VCaP (cell line): Measurements from ENCODE around the gene ADAD1.
A peak's percentile ranks its signal among the peaks of the same experiment; 100 is the strongest.

Experiments
- H3K27ac ChIP-seq: fragments of 450-650 bp; 2 replicates; pipeline ENCODE4 v1.5.1; 2017
- TF ChIP-seq, protein P1 (sequence below): fragments of 450-650 bp; conservative IDR thresholded peaks from 2 replicates; pipeline ENCODE4 v1.5.1; 2017; ENCODE audit warnings: mild to moderate bottlenecking, moderate library complexity

Gene ADAD1

DNA sequence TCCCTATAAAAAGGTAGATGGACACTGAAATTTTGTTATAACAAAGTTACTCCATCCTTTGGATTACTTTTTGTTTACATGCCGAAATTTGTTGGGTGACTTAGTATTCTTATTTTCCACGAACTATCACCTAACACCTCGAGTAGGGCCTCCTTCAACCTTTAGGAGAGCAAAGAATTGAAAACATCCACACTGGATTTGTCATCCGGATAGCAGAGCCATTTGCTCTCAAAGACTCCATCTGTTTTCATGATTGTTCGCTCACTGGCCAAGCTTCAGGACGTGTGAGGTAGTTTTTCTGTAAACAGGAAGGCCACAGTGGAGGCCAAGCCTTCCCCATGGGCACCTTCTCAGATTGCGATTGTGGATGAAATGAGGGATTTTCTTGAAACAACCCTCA, at the start of gene ADAD1:
ADAD1 (plus strand) TSS at position 301 of the 400 bp plus-strand sequence. CDS start 1,059 bp downstream, outside the sequence.
- TF ChIP-seq, protein P1, sequence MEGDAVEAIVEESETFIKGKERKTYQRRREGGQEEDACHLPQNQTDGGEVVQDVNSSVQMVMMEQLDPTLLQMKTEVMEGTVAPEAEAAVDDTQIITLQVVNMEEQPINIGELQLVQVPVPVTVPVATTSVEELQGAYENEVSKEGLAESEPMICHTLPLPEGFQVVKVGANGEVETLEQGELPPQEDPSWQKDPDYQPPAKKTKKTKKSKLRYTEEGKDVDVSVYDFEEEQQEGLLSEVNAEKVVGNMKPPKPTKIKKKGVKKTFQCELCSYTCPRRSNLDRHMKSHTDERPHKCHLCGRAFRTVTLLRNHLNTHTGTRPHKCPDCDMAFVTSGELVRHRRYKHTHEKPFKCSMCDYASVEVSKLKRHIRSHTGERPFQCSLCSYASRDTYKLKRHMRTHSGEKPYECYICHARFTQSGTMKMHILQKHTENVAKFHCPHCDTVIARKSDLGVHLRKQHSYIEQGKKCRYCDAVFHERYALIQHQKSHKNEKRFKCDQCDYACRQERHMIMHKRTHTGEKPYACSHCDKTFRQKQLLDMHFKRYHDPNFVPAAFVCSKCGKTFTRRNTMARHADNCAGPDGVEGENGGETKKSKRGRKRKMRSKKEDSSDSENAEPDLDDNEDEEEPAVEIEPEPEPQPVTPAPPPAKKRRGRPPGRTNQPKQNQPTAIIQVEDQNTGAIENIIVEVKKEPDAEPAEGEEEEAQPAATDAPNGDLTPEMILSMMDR: no peak
- H3K27ac ChIP-seq: no peak within 1 kb of the TSS

DNA sequence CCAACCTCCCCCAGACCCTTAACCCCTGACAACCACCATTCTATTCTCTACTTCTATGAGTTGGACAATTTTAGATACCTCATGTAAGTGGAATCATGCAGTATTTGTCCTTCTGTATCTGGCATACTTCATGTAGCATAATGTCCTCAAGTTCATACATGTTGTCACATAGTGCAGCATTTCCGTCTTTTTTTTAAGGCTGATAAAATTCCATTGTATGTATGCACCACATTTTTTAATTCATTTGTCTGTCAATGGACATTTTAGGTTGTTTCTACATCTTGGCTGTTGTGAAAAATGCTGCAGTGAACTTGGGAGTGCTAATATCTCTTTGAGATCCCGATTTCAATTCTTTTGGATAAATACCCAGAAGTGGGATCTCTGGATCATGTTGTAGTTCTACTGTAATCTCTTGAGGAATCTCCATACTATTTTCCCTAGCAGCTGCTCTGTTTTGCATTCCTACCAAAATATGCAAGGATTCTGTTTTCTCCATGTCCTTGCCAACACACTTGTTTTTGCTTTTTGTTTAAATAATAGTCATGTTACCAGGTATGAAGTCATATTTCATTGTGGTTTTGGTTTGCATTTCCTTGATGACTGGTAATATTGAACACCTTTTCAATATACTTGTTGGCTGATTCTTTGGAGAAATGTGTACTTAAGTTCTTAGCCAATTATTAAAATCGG, 48.8 kb upstream of the ADAD1 start:
- TF ChIP-seq, protein P1: no peak
- H3K27ac ChIP-seq: peak overlapping the region; percentile 25; the same call in 1 of the 2 replicates

DNA sequence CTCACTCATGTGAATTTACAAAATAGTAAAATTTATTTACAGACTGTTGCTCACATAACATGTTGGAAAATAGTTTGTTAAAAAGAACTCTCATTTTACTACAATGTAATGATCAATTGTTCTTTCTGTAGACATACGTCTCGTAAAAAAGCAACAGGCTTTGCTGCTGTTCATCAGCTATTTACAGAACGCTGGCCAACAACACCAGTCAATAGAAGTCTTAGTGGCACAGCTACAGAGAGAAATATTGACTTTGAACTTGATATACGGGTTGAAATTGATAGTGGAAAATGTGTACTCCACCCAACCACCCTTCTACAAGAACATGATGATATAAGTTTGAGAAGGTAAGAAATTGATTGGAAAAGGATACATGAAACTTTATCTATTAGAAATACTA, 47.6 kb upstream of the ADAD1 start:
- TF ChIP-seq, protein P1: no peak

DNA sequence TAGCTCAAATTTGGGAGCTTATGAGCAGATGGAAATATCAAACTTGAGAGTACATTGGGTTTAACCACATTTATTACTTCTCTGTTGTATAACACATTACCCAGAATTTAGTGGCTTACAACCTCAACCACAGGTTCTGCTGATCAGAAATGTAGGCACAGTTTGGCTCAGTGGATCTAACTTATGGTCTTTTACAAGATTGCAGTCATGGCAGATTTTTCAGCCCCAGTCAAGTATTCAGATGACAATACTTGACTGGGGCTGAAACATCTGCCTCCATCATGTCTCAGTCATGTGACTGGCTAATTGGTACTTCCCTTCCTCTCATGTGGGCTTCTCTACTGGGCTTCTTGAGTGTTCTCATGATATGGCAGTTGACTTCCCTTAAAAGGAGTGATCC, 44.0 kb upstream of the ADAD1 start:
- TF ChIP-seq, protein P1: no peak
- H3K27ac ChIP-seq: no peak overlapping the region

More for the DNA sequence above, 47.6 kb upstream of the ADAD1 start:
- H3K27ac ChIP-seq: peak overlapping the region; percentile 25; the same call in 1 of the 2 replicates

DNA sequence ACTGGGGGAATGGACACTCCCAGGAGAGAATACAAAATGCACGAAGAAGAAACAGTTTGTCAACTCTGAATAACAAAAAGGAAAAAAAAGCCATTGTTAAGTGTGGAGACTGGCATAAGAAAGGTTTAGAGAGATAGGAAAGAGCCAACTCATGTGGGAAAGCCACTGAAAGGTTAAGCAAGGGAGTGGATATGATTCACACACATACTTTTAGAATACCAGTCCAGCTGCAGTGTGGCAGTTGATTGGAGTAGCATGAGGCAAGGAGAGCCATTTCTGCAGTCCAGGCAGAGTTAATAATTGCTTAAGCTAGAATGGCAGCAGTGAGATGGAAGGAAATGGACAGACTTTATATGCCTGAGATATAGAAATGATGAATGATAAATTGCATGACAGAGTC, 36.9 kb upstream of the ADAD1 start:
- TF ChIP-seq, protein P1: no peak
- no peak overlapping the region for H3K27ac ChIP-seq

DNA sequence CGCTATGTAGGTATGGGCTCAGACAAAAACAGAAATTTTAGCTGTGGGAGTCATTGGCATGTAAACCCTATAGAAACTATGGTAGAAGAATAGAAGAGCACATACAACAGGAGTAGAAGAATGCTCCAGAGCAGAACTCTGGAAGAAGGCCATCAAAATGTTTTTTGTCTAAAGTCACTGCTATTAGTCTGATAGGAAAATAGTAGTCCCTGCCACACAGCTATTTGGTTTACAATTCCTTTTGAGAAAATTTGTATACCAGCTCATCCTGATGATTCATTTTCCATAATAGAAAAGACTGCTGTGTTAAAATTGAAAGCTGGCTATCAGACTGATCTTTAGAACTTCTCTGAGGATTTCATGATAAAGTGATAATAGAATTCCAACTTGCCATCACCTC, 32.8 kb upstream of the ADAD1 start:
- H3K27ac ChIP-seq: no peak overlapping the region
- TF ChIP-seq, protein P1: no peak

DNA sequence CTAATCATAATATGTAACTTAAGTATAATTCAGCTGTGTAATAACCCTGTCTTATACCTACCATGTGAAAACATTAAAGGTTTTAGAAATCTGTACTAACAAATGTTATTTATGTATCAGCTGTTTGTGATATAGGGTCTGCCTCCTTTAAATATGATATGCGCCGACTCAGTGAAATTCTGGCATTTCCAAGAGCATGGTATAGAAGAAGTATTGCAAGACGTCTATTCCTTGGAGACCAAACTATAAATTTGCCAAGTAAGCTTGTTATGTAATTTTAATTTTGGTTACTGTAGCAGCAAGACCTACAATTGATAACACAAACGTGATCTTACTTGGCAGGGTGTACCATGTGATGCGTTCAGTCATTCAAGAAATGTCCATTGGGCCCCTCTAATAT, 32.3 kb upstream of the ADAD1 start:
- H3K27ac ChIP-seq: no peak overlapping the region
- TF ChIP-seq, protein P1: no peak
